PC-3 (cell line): ENCODE data around the gene SPATA33.

Experiments
- EZH2 ChIP-seq: fragments of 300-600 bp; sonication (generic); IDR thresholded peaks from one replicate; pipeline ENCODE4 v1.6.1; 2017; ENCODE audit warnings: antibody characterized with exemption, mild to moderate bottlenecking, low read length; ENCODE audit not compliant: unreplicated experiment
- EZH2phosphoT487 ChIP-seq: fragments of 300-600 bp; sonication (generic); IDR thresholded peaks from 2 replicates; pipeline ENCODE4 v1.6.1; 2018; ENCODE audit warnings: mild to moderate bottlenecking, antibody characterized with exemption, low read length, borderline replicate concordance
- TF ChIP-seq, protein P1 (sequence below): fragments of 300-600 bp; sonication (generic); conservative IDR thresholded peaks from 2 replicates; pipeline ENCODE4 v1.5.1; 2017; ENCODE audit warnings: antibody characterized with exemption, low read depth, mild to moderate bottlenecking, low read length

DNA sequence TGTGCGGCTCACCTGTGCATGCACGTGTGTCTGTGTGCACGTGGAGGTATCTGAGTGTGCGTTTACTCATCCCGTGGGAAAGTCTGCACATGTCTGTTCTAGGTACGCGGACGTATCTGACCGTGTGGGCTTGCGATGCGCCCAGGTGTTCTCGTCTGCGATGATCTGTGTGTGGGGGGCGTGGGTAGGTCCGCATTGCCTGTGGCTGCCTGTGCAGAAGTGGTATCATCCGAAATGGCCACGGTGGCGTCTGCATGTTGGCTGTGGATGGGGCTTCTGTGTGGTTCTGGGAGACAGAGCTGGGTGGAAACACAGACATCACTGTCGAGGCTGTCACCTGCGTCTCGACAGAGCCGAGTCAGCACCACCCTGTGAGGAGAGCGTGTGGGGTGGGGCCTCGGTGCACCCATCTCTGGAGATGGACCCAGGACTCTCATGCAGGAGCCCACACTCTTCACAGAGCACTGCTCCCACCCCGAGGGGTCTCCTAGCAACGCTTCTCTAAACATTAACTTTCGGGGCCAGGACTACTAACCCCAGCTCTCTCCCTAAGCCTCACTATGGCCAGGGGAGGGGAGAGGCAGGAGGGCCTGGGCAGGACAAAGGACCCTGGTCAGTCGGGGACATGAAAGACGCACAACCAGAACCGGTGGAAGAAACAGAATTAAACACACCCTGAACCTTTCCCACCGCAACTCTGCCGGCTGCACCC is 35.8 kb upstream of the SPATA33 start:
- TF ChIP-seq, protein P1, sequence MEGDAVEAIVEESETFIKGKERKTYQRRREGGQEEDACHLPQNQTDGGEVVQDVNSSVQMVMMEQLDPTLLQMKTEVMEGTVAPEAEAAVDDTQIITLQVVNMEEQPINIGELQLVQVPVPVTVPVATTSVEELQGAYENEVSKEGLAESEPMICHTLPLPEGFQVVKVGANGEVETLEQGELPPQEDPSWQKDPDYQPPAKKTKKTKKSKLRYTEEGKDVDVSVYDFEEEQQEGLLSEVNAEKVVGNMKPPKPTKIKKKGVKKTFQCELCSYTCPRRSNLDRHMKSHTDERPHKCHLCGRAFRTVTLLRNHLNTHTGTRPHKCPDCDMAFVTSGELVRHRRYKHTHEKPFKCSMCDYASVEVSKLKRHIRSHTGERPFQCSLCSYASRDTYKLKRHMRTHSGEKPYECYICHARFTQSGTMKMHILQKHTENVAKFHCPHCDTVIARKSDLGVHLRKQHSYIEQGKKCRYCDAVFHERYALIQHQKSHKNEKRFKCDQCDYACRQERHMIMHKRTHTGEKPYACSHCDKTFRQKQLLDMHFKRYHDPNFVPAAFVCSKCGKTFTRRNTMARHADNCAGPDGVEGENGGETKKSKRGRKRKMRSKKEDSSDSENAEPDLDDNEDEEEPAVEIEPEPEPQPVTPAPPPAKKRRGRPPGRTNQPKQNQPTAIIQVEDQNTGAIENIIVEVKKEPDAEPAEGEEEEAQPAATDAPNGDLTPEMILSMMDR: no peak
- TF ChIP-seq EZH2: no peak
- no peak for TF ChIP-seq EZH2phosphoT487
